Lung (tissue), 12 donors: ENCODE results near the gene GUCD1. TPM values are rescaled to one million over a fixed set of nuclear protein-coding genes. Genes with fewer than 3 reads are reported as not detected.

Experiments used
- ATAC-seq: fragments of 200-7000 bp; cut with Tn5 transposase; one replicate; pipeline ENCODE4 v1.9.1; 2020; ENCODE audit warnings: moderate number of reproducible peaks; ENCODE audit not compliant: insufficient read depth, low FRiP score
- DNase-seq, 3 donors: peaks; one replicate each; pipeline ENCODE4 v3.0.0-alpha.2; 2013 to 2017
- H3K27ac ChIP-seq, 2 donors: one replicate each; pipeline ENCODE4 v1.5.1; 2013; ENCODE audit warnings: mild to moderate bottlenecking in 2 of 2, moderate library complexity in 2 of 2, control low read depth in 1 of 2, inconsistent platforms in 1 of 2, low read depth in 1 of 2, low read length in 1 of 2
- H3K27me3 ChIP-seq, 3 donors: one replicate each; pipeline ENCODE4 v1.5.1; 2013; ENCODE audit warnings: low read length in 2 of 3; ENCODE audit not compliant: control insufficient read depth in 3 of 3, insufficient read depth in 3 of 3
- H3K36me3 ChIP-seq, 4 donors: one replicate each; pipeline ENCODE4 v1.5.1; 2013; ENCODE audit warnings: low read length in 4 of 4, mild to moderate bottlenecking in 1 of 4, moderate library complexity in 1 of 4; ENCODE audit not compliant: control insufficient read depth in 4 of 4, insufficient read depth in 4 of 4
- H3K4me1 ChIP-seq, 5 donors: one replicate each; pipeline ENCODE4 v1.5.1; 2013; ENCODE audit warnings: low read length in 5 of 5, mild to moderate bottlenecking in 2 of 5, moderate library complexity in 1 of 5; ENCODE audit not compliant: control insufficient read depth in 5 of 5, insufficient read depth in 5 of 5
- H3K4me3 ChIP-seq: one replicate; pipeline ENCODE4 v1.5.1; 2013; ENCODE audit warnings: mild to moderate bottlenecking, control low read depth, moderate library complexity
- H3K9ac ChIP-seq, 2 donors: one replicate each; pipeline ENCODE4 v1.5.1; 2013; ENCODE audit warnings: low read length in 2 of 2, control low read depth in 1 of 2; ENCODE audit not compliant: insufficient read depth in 1 of 2
- H3K9me3 ChIP-seq, 4 donors: one replicate each; pipeline ENCODE4 v1.5.1; 2013; ENCODE audit warnings: low read length in 3 of 4, mild to moderate bottlenecking in 1 of 4, moderate library complexity in 1 of 4; ENCODE audit not compliant: control insufficient read depth in 4 of 4, insufficient read depth in 3 of 4
- CTCF ChIP-seq: IDR thresholded peaks from 2 replicates; pipeline ENCODE4 v1.5.1; 2012; ENCODE audit warnings: mild to moderate bottlenecking; ENCODE audit errors: control extremely low read depth, extremely low read depth
- WGBS, 2 donors: extraction: QIAGEN DNeasy Blood & Tissue Kit; methylation state at CpG; one replicate each; pipeline ENCODE4 v1.1.7; 2013; 5-methylcytosine and 5-hydroxymethylcytosine counted together
- polyA plus RNA-seq, 2 donors: library from polyadenylated mRNA; stranded (reverse); fragments of 200-250 nt; gene quantifications; one replicate each; pipeline ENCODE4 v1.2.1, GENCODE V29; 2013
- total RNA-seq, 2 donors: library from RNA; depleted of rRNA in 1 of 2; stranded (reverse); fragments of >200 nt in 1 of 2; gene quantifications; one replicate each; pipeline ENCODE4 v1.2.1, GENCODE V29; 2014 to 2021
- donor health status: control.
- donor health status: control.
- donor health status: Bipolar disorder and iron deficiency.
- donor health status: healthy.
- donor health status: DM: yes; HTN: yes; CAD: no.

Gene GUCD1
- total and polyA plus RNA-seq, 4 donors = 87.8 to 130 (median 107) TPM

DNA sequence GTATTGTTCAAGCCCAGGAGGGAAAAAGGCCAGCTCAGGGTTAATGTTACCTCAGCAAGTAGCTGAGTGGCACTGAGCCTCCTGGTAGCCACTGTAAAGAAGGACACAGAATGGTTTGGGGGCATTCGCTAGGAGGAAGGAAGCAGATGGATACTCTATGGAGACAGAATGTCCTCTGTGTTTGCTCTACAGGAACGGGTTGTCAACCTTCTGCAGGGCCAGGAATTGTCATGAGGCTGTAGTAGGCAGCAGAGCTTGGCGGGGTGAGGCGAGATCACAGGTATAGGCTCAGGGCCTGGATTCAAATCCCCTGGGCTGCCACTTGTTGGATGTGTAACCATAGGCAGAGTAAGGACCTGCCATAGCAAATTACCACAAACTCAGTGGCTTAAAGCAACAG is 40.9 kb upstream of the GUCD1 start:
- Histone ChIP-seq H3K4me3 (no peak overlapping the region), H3K36me3 (no peaks in the 10 kb centered on the region), H3K9me3 (no peaks in the 10 kb centered on the region), H3K4me1 (peaks cover 0 to 26% (median 9%) of the 10 kb centered on the region in 5 donors), H3K27ac (no peak overlapping the region), H3K9ac (no peak overlapping the region), H3K27me3 (no peaks in the 10 kb centered on the region)
- ATAC-seq (no peak), DNase-seq (no peak)
- TF ChIP-seq CTCF = no peak
- 81 to 95% methylated on average over 4 of the region's 4 CpGs for WGBS, 2 donors

- Histone ChIP-seq H3K27me3 (no peaks in the 10 kb centered on the region), H3K9me3 (no peaks in the 10 kb centered on the region), H3K9ac (no peak overlapping the region), H3K36me3 (no peaks in the 10 kb centered on the region), H3K27ac (no peak overlapping the region), H3K4me3 (no peak overlapping the region), H3K4me1 (peaks cover 0 to 26% (median 9%) of the 10 kb centered on the region in 5 donors)
- 91 to 95% methylated on average over 6 of the region's 6 CpGs for WGBS, 2 donors
- no peak for ATAC-seq
- no peak for TF ChIP-seq CTCF
- DNase-seq = no peak
Measured at GRCh38 chr22:24595228-24595627, 40.3 kb upstream of the GUCD1 start.

DNA sequence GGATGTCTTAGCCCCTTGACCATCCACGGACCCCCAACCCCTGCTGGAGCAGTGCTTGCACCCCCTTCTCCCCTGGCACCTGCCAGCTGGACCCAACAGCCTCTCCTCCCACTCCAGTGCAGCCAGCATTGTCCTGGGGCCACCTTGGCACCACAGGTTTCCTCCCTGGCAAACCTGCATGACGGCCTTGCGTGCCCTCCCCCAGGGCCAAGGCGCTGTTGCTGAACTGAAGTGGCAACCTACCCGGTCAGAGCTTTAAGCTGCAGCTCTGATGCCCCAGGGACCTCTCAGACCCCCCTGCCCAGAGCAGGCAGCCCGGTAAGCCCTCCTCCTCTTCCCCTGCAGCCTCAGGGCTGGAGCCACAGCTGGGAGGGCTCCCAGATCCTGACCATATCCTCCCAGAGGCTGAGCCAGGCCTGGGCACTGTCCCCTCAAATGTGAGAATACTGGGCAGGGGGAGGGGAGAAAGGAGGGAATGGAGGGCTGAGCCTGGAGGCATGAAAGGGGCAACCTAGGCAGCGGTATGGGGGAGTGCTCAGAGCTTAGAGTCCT is 39.7 kb upstream of the GUCD1 start:
- no peaks in the 10 kb centered on the region for H3K27me3 ChIP-seq
- ATAC-seq (no peak), DNase-seq (peak in 1 of 3 donors; percentile 37)
- H3K4me3 ChIP-seq = no peak overlapping the region
- H3K36me3 ChIP-seq = peaks cover 0 to under 1% (median 0%) of the 10 kb centered on the region in 4 donors
- TF ChIP-seq CTCF = no peak
- H3K4me1 ChIP-seq = peaks cover 0 to 26% (median 9%) of the 10 kb centered on the region in 5 donors
- no peak overlapping the region for H3K9ac ChIP-seq
- H3K27ac ChIP-seq = peak overlapping the region in 1 of 2 donors; percentile 2
- no peaks in the 10 kb centered on the region for H3K9me3 ChIP-seq
- WGBS, 2 donors = 70 to 86% methylated on average over 7 of the region's 7 CpGs
